ENCODE results near the gene RTN4R. TPM values are rescaled to one million over a fixed set of nuclear protein-coding genes. Genes with fewer than 3 reads are reported as not detected.
A peak's percentile ranks its signal among the peaks of the same experiment; 100 is the strongest.
"Not testable (repeated sequence)": the region's sequence is repeated elsewhere in the genome, so short reads cannot be mapped to it uniquely, and the experiment has no call there.

The RTN4R gene
- total RNA-seq, 2 donors from 2014 or later, result 0.66 to 1.8 TPM

GRCh38 chr22:20290045-20290392 is 21.9 kb upstream of the RTN4R start:
- no peaks in the 10 kb centered on the region for H3K9me3 ChIP-seq
- no peak overlapping the region for H3K4me3 ChIP-seq
- no peaks in the 10 kb centered on the region for H3K27me3 ChIP-seq
- ATAC-seq, result no peak
- no peaks in the 10 kb centered on the region for H3K4me1 ChIP-seq
- TF ChIP-seq POLR2A (IDR thresholded peaks at IDR 0.05) (no peak), CTCF (IDR thresholded peaks at IDR 0.05) (no peak)
- intact Hi-C loops (cut with DNase I), result loop anchor here (10.0 kb wide), 1 partner anchor 315 kb away; no protein-coding TSS in a partner anchor
- H3K36me3 ChIP-seq (replicated peaks in 1 of 2; ENCODE audit: insufficient read depth in 1 of 2, low read depth in 2 of 2), result no peaks in the 10 kb centered on the region
- WGBS, 2 donors, result 46 to 85% methylated on average over 2 to 10 of the region's 10 CpGs
- DNase-seq, result no peak
- no peak overlapping the region for H3K27ac ChIP-seq

GRCh38 chr22:20289182-20290044 is 21.3 kb upstream of the RTN4R start:
- 62 to 66% methylated on average over 10 to 17 of the region's 23 CpGs for WGBS, 2 donors
- H3K27me3 ChIP-seq; H3K36me3 ChIP-seq (replicated peaks in 1 of 2; ENCODE audit: insufficient read depth in 1 of 2, low read depth in 2 of 2); H3K27ac ChIP-seq; H3K9me3 ChIP-seq; ATAC-seq; H3K4me1 ChIP-seq; H3K4me3 ChIP-seq: not testable (repeated sequence)
- intact Hi-C loops (cut with DNase I), result loop anchor here (10.0 kb wide), 1 partner anchor 315 kb away; no protein-coding TSS in a partner anchor
- DNase-seq, result peak in 1 of 4 donors; percentile 33

- H3K27me3 ChIP-seq; H3K4me1 ChIP-seq; DNase-seq; ATAC-seq; H3K36me3 ChIP-seq (replicated peaks in 1 of 2; ENCODE audit: insufficient read depth in 1 of 2, low read depth in 2 of 2); H3K4me3 ChIP-seq; H3K27ac ChIP-seq; intact Hi-C loops (cut with DNase I); H3K9me3 ChIP-seq: not testable (repeated sequence)
- WGBS, 2 donors, result 52 to 57% methylated on average over 12 of the region's 20 CpGs
Measured at GRCh38 chr22:20286784-20287423, 18.8 kb upstream of the RTN4R start.

GRCh38 chr22:20286312-20286660 is 18.2 kb upstream of the RTN4R start:
- H3K36me3 ChIP-seq (replicated peaks in 1 of 2; ENCODE audit: insufficient read depth in 1 of 2, low read depth in 2 of 2); ATAC-seq; H3K4me3 ChIP-seq; intact Hi-C loops (cut with DNase I); H3K4me1 ChIP-seq; DNase-seq; H3K27ac ChIP-seq; H3K9me3 ChIP-seq; H3K27me3 ChIP-seq: not testable (repeated sequence)
- 8 to 14% methylated on average over 8 of the region's 8 CpGs for WGBS, 2 donors

- H3K36me3 ChIP-seq (replicated peaks in 1 of 2; ENCODE audit: insufficient read depth in 1 of 2, low read depth in 2 of 2); H3K4me3 ChIP-seq; H3K9me3 ChIP-seq; H3K27ac ChIP-seq; H3K27me3 ChIP-seq; H3K4me1 ChIP-seq: not testable (repeated sequence)
- peak; percentile 86 for ATAC-seq
- 22% methylated on average over 10 of the region's 12 CpGs; no CpG with 5 or more reads in 1 of the 2 donors for WGBS, 2 donors
- peak; percentile 73 to 91 (median 85) for DNase-seq
- peak; percentile 32 to 90 (median 66) for TF ChIP-seq CTCF (IDR thresholded peaks at IDR 0.05)
- intact Hi-C loops (cut with DNase I), result loop anchor here (2.0 kb wide), 1 partner anchor 127 kb away; no protein-coding TSS in a partner anchor
Measured at GRCh38 chr22:20285473-20286311, 17.6 kb upstream of the RTN4R start.
